IgD-negative memory B cell (primary cell): ENCODE results near the gene NEDD9. TPM values are rescaled to one million over a fixed set of nuclear protein-coding genes. Genes with fewer than 3 reads are reported as not detected.

Experiments
- H3K27ac Mint-ChIP-seq, 3 donors: one replicate each; pipeline ENCODE4 v1.8.0; 2020 to 2022; ENCODE audit warnings: mild to moderate bottlenecking in 3 of 3, mixed read lengths in 3 of 3, moderate library complexity in 1 of 3
- H3K27me3 Mint-ChIP-seq: one replicate; pipeline ENCODE4 v1.8.0; 2021; ENCODE audit warnings: mixed read lengths
- H3K36me3 Mint-ChIP-seq: one replicate; pipeline ENCODE4 v1.8.0; 2020; ENCODE audit warnings: mild to moderate bottlenecking, mixed read lengths
- H3K4me1 Mint-ChIP-seq, 3 donors: one replicate each; pipeline ENCODE4 v1.8.0; 2020 to 2022; ENCODE audit warnings: mixed read lengths in 3 of 3, mild to moderate bottlenecking in 1 of 3
- H3K4me3 Mint-ChIP-seq, 4 donors: one replicate each; pipeline ENCODE4 v1.8.0; 2020 to 2022; ENCODE audit warnings: mild to moderate bottlenecking in 4 of 4, mixed read lengths in 4 of 4, moderate library complexity in 3 of 4
- H3K9me3 Mint-ChIP-seq, 3 donors: one replicate each; pipeline ENCODE4 v1.8.0; 2020 to 2021; ENCODE audit warnings: mixed read lengths in 3 of 3, mild to moderate bottlenecking in 1 of 3
- polyA plus RNA-seq: library from polyadenylated mRNA; unstranded; fragments of 300-500 nt; fragmentation: Illumina TruSeq; gene quantifications from one replicate; pipeline ENCODE4 v1.2.3, GENCODE V29; 2021

The NEDD9 gene
- 32.4 TPM for polyA plus RNA-seq

DNA sequence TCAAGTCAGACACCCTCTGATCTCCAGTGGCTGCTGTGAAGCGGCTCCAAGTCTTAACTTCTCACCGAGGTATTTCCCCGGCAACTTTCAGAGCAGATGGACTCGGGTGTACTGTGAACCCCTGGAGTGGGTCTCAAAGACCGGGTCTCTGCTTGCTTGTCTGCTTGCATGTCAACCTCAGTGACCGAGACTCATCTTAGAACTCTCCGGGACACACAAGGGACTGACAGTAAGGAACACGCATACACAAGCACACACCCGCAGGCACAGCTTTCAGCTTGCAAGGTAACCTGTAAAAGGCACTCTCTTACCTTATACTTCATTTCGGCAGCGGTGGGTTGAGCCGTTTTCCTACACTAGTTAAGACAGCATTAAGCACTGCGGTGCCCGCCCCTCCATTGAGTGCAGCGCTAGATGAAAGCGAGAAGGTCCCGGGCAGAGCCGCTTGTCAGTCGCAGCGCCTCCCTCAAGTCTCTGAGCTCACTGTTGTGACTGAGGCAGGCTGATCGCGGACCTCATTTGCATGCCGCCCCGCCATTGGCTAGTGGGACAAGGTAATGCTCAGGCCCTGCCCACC lies at the start of gene NEDD9:
TSS of gene NEDD9 (minus strand) at position 476 of the 577 bp plus-strand sequence. CDS start at position 323, 153 bp downstream.
- peak within 1 kb of the TSS; percentile 88 to 98 (median 95) for H3K27ac Mint-ChIP-seq
- peak within 1 kb of the TSS; percentile 90 to 95 (median 92) for H3K4me3 Mint-ChIP-seq
- no peaks in the 10 kb centered on the region for H3K9me3 Mint-ChIP-seq
- H3K27me3 Mint-ChIP-seq, result no peaks in the 10 kb centered on the region
- peaks cover 5% of the 10 kb centered on the region for H3K36me3 Mint-ChIP-seq
- peaks cover 30 to 39% (median 35%) of the 10 kb centered on the region in 3 donors for H3K4me1 Mint-ChIP-seq

GRCh38 chr6:11282245-11282644 lies 49.8 kb upstream of the NEDD9 start:
- no peaks in the 10 kb centered on the region for H3K27me3 Mint-ChIP-seq
- peaks cover 12% of the 10 kb centered on the region for H3K36me3 Mint-ChIP-seq
- no peak overlapping the region for H3K27ac Mint-ChIP-seq
- peaks cover 19 to 30% (median 25%) of the 10 kb centered on the region in 3 donors for H3K4me1 Mint-ChIP-seq
- H3K4me3 Mint-ChIP-seq, result no peak overlapping the region
- peaks cover 0 to 4% (median 2%) of the 10 kb centered on the region in 3 donors for H3K9me3 Mint-ChIP-seq

DNA sequence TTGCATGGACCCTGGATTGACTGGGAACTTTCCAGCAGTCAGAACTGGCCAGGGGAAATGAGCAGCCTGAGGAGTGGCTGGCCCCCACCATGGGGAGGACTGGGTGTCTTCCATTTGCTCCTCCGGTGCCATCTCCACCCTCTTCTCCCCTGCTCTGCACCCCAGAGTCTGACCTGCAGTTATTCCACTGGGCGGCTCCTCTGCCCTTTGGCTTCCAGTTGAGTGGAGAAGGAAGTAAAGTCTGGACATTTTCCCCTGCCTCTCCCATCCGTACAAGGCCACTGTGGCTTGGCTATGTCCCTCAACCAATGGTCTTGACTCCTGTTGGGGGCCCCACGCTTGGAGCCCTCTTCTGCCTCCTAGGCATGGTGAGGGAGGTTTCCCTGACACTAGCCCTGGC lies 47.9 kb upstream of the NEDD9 start:
- H3K4me1 Mint-ChIP-seq, result peaks cover 33 to 48% (median 44%) of the 10 kb centered on the region in 3 donors
- peak overlapping the region in 1 of 3 donors; percentile 64 for H3K27ac Mint-ChIP-seq

DNA sequence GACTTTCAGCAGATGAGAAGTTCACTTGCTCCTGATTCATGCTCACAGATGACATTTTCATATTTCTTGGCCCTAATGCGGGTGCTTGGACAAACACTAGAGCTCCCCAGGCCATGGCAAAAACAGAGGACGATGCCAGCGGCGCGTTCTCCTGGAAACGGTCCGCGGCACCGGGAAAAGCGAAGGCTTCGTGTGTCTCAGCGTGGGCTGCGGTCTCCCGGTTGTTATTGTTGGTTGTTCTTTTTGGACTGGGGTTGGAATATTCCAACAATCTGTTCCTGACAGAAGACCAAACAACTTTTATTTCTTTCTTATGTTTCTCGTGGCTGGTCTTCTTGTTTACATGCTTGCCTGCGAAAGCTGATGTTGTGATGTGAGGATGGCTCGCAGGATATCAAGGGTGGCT lies 46.8 kb upstream of the NEDD9 start:
- no peak overlapping the region for H3K27ac Mint-ChIP-seq
- peaks cover 7% of the 10 kb centered on the region for H3K36me3 Mint-ChIP-seq
- H3K4me1 Mint-ChIP-seq, result peaks cover 33 to 53% (median 51%) of the 10 kb centered on the region in 3 donors
- no peaks in the 10 kb centered on the region for H3K9me3 Mint-ChIP-seq
- no peaks in the 10 kb centered on the region for H3K27me3 Mint-ChIP-seq
- peak overlapping the region in 1 of 4 donors; percentile 24 for H3K4me3 Mint-ChIP-seq

More for the DNA sequence above, 47.9 kb upstream of the NEDD9 start:
- Mint-ChIP-seq H3K9me3 (no peaks in the 10 kb centered on the region), H3K36me3 (peaks cover 5% of the 10 kb centered on the region), H3K27me3 (no peaks in the 10 kb centered on the region), H3K4me3 (no peak overlapping the region)

DNA sequence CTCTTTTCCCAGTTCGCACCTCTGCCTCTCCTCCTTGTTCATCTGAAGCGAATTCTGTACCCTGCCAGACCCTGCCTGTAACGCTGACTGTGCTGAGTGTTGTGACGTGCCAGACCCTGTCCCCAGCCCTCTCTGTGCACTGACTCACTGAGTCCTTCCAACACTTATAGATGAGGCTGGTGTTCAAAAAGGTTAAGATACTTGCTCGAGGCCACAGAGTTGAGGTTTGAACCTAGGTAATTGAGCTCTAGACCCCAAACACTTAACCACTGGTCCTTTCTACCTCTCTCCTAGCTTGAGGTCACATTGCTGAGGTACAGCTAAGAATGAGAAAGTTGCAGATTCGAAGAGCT lies 45.7 kb upstream of the NEDD9 start:
- Mint-ChIP-seq H3K4me3 (peak overlapping the region in 1 of 4 donors; percentile 73), H3K4me1 (peaks cover 33 to 54% (median 51%) of the 10 kb centered on the region in 3 donors), H3K9me3 (no peaks in the 10 kb centered on the region), H3K27ac (peak overlapping the region in 2 of 3 donors; percentile 9 to 67), H3K27me3 (no peaks in the 10 kb centered on the region), H3K36me3 (peaks cover 9% of the 10 kb centered on the region)

GRCh38 chr6:11277275-11278206 lies 45.1 kb upstream of the NEDD9 start:
- peaks cover 33 to 54% (median 51%) of the 10 kb centered on the region in 3 donors for H3K4me1 Mint-ChIP-seq
- H3K36me3 Mint-ChIP-seq, result peaks cover 9% of the 10 kb centered on the region
- peak overlapping the region; percentile 9 to 67 (median 64) for H3K27ac Mint-ChIP-seq
- H3K9me3 Mint-ChIP-seq, result no peaks in the 10 kb centered on the region
- no peaks in the 10 kb centered on the region for H3K27me3 Mint-ChIP-seq
- peak overlapping the region in 2 of 4 donors; percentile 29 to 73 for H3K4me3 Mint-ChIP-seq

DNA sequence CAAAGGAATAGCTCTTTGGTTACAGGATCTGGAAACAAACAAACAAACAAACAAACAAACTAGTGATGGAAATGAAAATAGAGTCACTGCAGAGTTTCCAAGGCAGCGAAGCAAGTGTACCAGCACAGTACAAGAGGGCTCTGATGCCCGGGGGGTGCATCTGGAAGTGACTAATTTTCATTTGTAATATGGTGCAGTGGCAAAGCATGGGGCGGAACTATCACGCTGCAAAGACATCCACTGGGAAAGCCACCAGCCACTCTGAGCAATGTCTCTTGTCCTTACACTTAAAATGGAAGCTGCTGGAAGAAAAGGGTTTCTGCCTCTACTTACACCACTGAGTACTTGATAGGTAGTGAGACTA lies 44.4 kb upstream of the NEDD9 start:
- Mint-ChIP-seq H3K4me3 (peak overlapping the region in 1 of 4 donors; percentile 11), H3K4me1 (peaks cover 33 to 55% (median 51%) of the 10 kb centered on the region in 3 donors), H3K27ac (peak overlapping the region; percentile 3 to 64 (median 9)), H3K36me3 (peaks cover 13% of the 10 kb centered on the region), H3K27me3 (no peaks in the 10 kb centered on the region), H3K9me3 (no peaks in the 10 kb centered on the region)

GRCh38 chr6:11276228-11276627 lies 43.8 kb upstream of the NEDD9 start:
- Mint-ChIP-seq H3K27me3 (no peaks in the 10 kb centered on the region), H3K4me3 (peak overlapping the region in 1 of 4 donors; percentile 59), H3K4me1 (peaks cover 35 to 58% (median 51%) of the 10 kb centered on the region in 3 donors), H3K9me3 (no peaks in the 10 kb centered on the region), H3K36me3 (peaks cover 15% of the 10 kb centered on the region), H3K27ac (peak overlapping the region in 2 of 3 donors; percentile 42 to 83)

DNA sequence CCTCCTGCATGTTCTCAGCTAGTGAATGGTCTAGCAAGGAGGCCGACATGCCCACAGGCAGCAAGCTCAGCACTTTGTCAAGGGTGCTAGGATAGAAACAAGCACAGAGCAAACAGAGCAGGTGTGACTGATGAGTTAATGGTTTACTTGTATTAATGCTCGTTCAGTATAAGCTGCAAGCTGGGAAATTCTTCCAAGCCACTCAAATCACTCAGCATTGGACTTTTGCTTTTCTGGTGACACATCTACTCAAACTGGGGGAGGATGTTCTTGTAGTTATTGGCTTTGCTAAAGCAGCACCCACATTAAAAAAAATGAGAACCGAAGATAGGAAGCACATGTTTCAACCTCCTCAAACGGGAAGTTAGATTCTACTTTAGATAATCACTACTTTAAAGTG lies 43.1 kb upstream of the NEDD9 start:
- H3K27ac Mint-ChIP-seq, result peak overlapping the region; percentile 42 to 94 (median 83)
- peaks cover 38 to 60% (median 48%) of the 10 kb centered on the region in 3 donors for H3K4me1 Mint-ChIP-seq
- no peaks in the 10 kb centered on the region for H3K9me3 Mint-ChIP-seq
- no peaks in the 10 kb centered on the region for H3K27me3 Mint-ChIP-seq
- H3K4me3 Mint-ChIP-seq, result peak overlapping the region in 2 of 4 donors; percentile 25 to 72
- H3K36me3 Mint-ChIP-seq, result peaks cover 15% of the 10 kb centered on the region

DNA sequence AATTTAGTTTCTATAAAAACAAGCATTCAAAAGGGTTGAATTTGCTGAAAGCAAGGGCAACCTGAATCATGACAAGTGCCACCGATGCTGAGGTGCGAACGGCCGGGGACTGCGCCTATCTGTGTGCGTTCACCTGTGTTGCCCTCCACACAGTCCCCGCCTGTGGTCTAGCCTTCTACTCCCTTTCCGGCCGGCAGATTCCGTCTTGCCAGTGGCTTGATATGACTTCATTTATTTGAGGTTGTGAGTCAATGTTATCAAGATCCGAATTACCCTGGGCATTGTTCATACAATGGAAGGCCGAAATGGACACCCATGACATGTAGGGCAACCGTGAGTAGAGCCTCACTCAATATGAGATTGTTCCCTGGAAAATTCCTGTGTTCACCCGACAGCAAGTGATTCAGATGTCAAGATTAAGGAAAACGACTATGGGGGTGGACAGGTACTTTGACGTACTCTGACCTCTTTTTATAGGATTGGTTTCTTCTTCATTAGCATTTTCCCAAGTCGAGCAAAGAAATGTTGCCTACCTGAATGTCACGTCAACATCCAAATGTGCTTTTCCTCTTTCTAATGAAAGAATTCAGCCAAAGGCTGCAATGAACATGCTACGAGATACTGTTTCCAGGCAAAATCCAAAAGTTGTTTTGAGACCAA lies 41.1 kb upstream of the NEDD9 start:
- H3K27ac Mint-ChIP-seq, result no peak overlapping the region
- H3K27me3 Mint-ChIP-seq, result no peaks in the 10 kb centered on the region
- H3K4me1 Mint-ChIP-seq, result peaks cover 34 to 58% (median 38%) of the 10 kb centered on the region in 3 donors
- peaks cover 15% of the 10 kb centered on the region for H3K36me3 Mint-ChIP-seq
- H3K9me3 Mint-ChIP-seq, result no peaks in the 10 kb centered on the region
- H3K4me3 Mint-ChIP-seq, result peak overlapping the region in 1 of 4 donors; percentile 77

DNA sequence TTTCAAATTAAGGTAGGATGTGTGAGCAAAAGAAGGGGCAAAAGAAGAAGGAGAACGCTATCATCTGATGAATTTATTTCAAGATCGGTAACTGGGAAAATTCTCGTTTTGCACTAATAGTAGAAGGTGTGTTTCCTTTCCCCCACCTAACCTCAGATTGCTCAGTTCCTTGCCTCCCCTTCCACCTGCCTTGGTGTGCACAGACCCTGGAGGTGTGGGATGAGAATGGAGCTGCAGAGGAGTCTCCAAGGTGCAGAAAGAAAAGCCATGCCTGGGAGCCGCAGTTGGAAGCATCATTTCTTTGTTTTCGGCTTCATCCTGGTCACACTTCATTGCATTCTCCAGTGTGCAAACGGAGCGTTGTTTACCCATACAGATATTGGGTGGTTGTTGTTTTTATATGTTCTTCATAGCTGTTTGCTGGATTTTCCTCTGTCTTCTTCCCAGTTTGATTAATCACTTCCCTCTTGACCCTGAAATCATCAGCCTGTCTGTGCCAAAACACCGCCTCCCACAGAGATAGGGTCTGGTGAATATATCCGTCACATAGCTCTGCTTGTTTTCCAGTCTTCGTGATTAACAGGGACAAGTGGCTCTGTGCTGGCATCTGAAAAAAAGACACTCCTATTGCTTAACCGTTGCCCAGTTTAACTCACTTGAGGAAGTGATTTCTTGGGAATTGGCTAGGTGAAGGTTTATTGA lies 40.2 kb upstream of the NEDD9 start:
- Mint-ChIP-seq H3K27ac (no peak overlapping the region), H3K4me1 (peaks cover 25 to 50% (median 29%) of the 10 kb centered on the region in 3 donors), H3K36me3 (peaks cover 15% of the 10 kb centered on the region), H3K27me3 (no peaks in the 10 kb centered on the region), H3K9me3 (no peaks in the 10 kb centered on the region), H3K4me3 (no peak overlapping the region)

DNA sequence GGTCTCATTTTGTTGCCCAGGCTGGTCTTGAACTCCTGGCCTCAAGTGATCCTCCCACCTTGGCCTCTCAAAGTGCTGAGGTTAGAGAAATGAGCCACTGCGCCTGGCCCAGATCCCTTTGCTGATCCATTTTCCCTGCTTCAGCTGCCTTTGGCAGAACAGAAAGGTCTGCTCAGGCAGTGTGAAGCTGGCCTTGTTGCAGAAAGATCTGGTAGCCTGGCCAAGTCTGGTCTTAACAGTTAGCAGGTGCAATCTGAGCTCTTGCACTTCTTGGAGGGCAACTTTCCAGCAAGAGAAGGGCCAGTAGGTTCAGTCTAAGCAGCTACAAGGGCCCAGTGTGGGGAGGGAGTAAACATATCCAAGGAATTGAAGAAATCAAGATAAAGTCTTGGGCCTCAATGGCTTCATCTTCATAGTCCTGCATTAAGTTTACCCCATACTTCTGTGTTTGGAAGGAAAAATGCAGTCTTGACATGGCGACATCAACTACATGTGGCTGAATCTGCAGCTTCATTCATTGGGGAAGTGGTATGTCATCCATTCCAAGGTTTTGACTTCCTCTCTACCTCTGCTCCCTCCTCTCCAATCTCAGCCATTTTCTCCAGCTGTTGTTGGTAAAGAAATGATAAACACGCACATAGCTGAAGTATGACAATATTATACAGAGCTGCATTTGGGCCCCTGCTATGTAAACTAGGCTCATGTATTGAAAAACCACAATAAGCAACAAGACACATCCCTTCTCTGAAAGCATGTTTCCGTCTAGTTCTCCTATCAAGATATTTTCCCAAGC lies 39.0 kb upstream of the NEDD9 start:
- H3K27ac Mint-ChIP-seq, result peak overlapping the region in 1 of 3 donors; percentile 44

GRCh38 chr6:11270030-11271027 lies 37.9 kb upstream of the NEDD9 start:
- Mint-ChIP-seq H3K27ac (peak overlapping the region in 1 of 3 donors; percentile 53), H3K9me3 (no peaks in the 10 kb centered on the region), H3K36me3 (peaks cover 19% of the 10 kb centered on the region), H3K4me1 (peaks cover 3 to 27% (median 10%) of the 10 kb centered on the region in 3 donors), H3K4me3 (no peak overlapping the region), H3K27me3 (no peaks in the 10 kb centered on the region)

More for the DNA sequence above, 39.0 kb upstream of the NEDD9 start:
- H3K4me3 Mint-ChIP-seq, result no peak overlapping the region
- H3K36me3 Mint-ChIP-seq, result peaks cover 15% of the 10 kb centered on the region
- no peaks in the 10 kb centered on the region for H3K27me3 Mint-ChIP-seq
- H3K4me1 Mint-ChIP-seq, result peaks cover 13 to 37% (median 17%) of the 10 kb centered on the region in 3 donors
- no peaks in the 10 kb centered on the region for H3K9me3 Mint-ChIP-seq
